Liver (tissue), 9 donors: ENCODE data around the gene PRPF31. TPM values are rescaled to one million over a fixed set of nuclear protein-coding genes. Genes with fewer than 3 reads are reported as not detected.

Experiments
- DNase-seq: peaks from one replicate; pipeline ENCODE4 v3.0.0-alpha.2; 2017; ENCODE audit warnings: low spot score
- H3K27ac ChIP-seq, 2 donors: one replicate each; pipeline ENCODE4 v1.7.0; 2013; ENCODE audit warnings: inconsistent platforms in 2 of 2, low read length in 2 of 2, control low read depth in 1 of 2, low read depth in 1 of 2, mild to moderate bottlenecking in 1 of 2
- H3K27me3 ChIP-seq, 4 donors: one replicate each; pipeline versions ENCODE4 v1.6.1 to v1.7.0; 2013; ENCODE audit warnings: low read length in 3 of 4, inconsistent platforms in 1 of 4, mild to moderate bottlenecking in 1 of 4, moderate library complexity in 1 of 4; ENCODE audit not compliant: control insufficient read depth in 4 of 4, insufficient read depth in 4 of 4
- H3K36me3 ChIP-seq, 4 donors: one replicate each; pipeline versions ENCODE4 v1.6.1 to v1.7.0; 2013; ENCODE audit warnings: low read length in 3 of 4, mild to moderate bottlenecking in 3 of 4, low read depth in 1 of 4, moderate library complexity in 1 of 4; ENCODE audit not compliant: control insufficient read depth in 4 of 4, insufficient read depth in 3 of 4
- H3K4me1 ChIP-seq, 4 donors: one replicate each; pipeline versions ENCODE4 v1.6.1 to v1.7.0; 2013; ENCODE audit warnings: low read length in 3 of 4, mild to moderate bottlenecking in 3 of 4, moderate library complexity in 1 of 4; ENCODE audit not compliant: control insufficient read depth in 4 of 4, insufficient read depth in 4 of 4
- H3K4me3 ChIP-seq, 3 donors: one replicate each; pipeline versions ENCODE4 v1.6.1 to v1.7.0; 2013; ENCODE audit warnings: low read length in 3 of 3, control low read depth in 1 of 3, low read depth in 1 of 3, mild to moderate bottlenecking in 1 of 3
- H3K9ac ChIP-seq, 2 donors: one replicate each; pipeline ENCODE4 v1.7.0; 2013; ENCODE audit warnings: low read length in 2 of 2, mild to moderate bottlenecking in 2 of 2, moderate library complexity in 2 of 2, control low read depth in 1 of 2, low read depth in 1 of 2
- H3K9me3 ChIP-seq, 4 donors: one replicate each; pipeline versions ENCODE4 v1.6.1 to v1.7.0; 2013; ENCODE audit warnings: low read length in 3 of 4; ENCODE audit not compliant: control insufficient read depth in 4 of 4
- EGR1 ChIP-seq, 2 donors: IDR thresholded peaks; 2 replicates each; pipeline ENCODE4 v1.6.1; 2016 to 2018; ENCODE audit warnings: antibody characterized with exemption in 2 of 2, low read depth in 2 of 2
- HNF4A ChIP-seq, 2 donors: conservative IDR thresholded peaks; 2 replicates each; pipeline ENCODE4 v1.6.1; 2016; ENCODE audit warnings: antibody characterized with exemption in 2 of 2, mild to moderate bottlenecking in 2 of 2
- JUND ChIP-seq, 2 donors: IDR thresholded peaks; 2 replicates each; pipeline ENCODE4 v1.6.1; 2016; ENCODE audit warnings: antibody characterized with exemption in 2 of 2
- MAX ChIP-seq: IDR thresholded peaks from 2 replicates; pipeline ENCODE4 v1.6.1; 2016; ENCODE audit warnings: antibody characterized with exemption
- NR2F2 ChIP-seq: IDR thresholded peaks from 2 replicates; pipeline ENCODE4 v1.6.1; 2016; ENCODE audit warnings: antibody characterized with exemption
- RAD21 ChIP-seq, 2 donors: IDR thresholded peaks; 2 replicates each; pipeline ENCODE4 v1.6.1; 2016; ENCODE audit warnings: antibody characterized with exemption in 2 of 2, mild to moderate bottlenecking in 2 of 2
- REST ChIP-seq: IDR thresholded peaks from 2 replicates; pipeline ENCODE4 v1.6.1; 2016; ENCODE audit warnings: antibody characterized with exemption, mild to moderate bottlenecking
- RXRA ChIP-seq, 2 donors: IDR thresholded peaks; 2 replicates each; pipeline ENCODE4 v1.6.1; 2017 to 2018; ENCODE audit warnings: antibody characterized with exemption in 2 of 2, mild to moderate bottlenecking in 1 of 2
- SP1 ChIP-seq: IDR thresholded peaks from 2 replicates; pipeline ENCODE4 v1.6.1; 2018; ENCODE audit warnings: antibody characterized with exemption, mild to moderate bottlenecking
- TAF1 ChIP-seq: conservative IDR thresholded peaks from 2 replicates; pipeline ENCODE4 v1.6.1; 2016; ENCODE audit warnings: antibody characterized with exemption, mild to moderate bottlenecking
- WGBS: extraction: QIAGEN DNeasy Blood & Tissue Kit; methylation state at CpG from one replicate; pipeline ENCODE4 v1.1.7; 2013; 5-methylcytosine and 5-hydroxymethylcytosine counted together
- polyA plus RNA-seq, 2 donors: library from polyadenylated mRNA; stranded (reverse) in 1 of 2; unstranded in 1 of 2; fragments of 200-250 nt in 1 of 2; fragments of >200 nt in 1 of 2; fragmentation: Nextera tagmentation in 1 of 2; extraction: Ambion mirVana in 1 of 2; gene quantifications; one replicate each; pipeline versions ENCODE4 v1.2.1 to v1.2.3, GENCODE V29; 2013 to 2015
- total RNA-seq, 2 donors: library from RNA; depleted of rRNA; stranded (reverse); fragments of >200 nt; gene quantifications; one replicate each; pipeline ENCODE4 v1.2.3, GENCODE V29; 2014
- TF ChIP-seq, protein P1 (sequence below): IDR thresholded peaks from 2 replicates; pipeline ENCODE4 v1.6.1; 2016; ENCODE audit warnings: antibody characterized with exemption
- TF ChIP-seq, protein P2 (sequence below): IDR thresholded peaks from 2 replicates; pipeline ENCODE4 v1.6.1; 2016; ENCODE audit warnings: antibody characterized with exemption
- donor health status: healthy.
- donor health status: healthy.
- donor health status: healthy.
- donor health status: healthy.
- donor health status: healthy.

PRPF31 gene
- total and polyA plus RNA-seq, 4 donors = 23.8 to 33.0 (median 28.7) TPM

DNA sequence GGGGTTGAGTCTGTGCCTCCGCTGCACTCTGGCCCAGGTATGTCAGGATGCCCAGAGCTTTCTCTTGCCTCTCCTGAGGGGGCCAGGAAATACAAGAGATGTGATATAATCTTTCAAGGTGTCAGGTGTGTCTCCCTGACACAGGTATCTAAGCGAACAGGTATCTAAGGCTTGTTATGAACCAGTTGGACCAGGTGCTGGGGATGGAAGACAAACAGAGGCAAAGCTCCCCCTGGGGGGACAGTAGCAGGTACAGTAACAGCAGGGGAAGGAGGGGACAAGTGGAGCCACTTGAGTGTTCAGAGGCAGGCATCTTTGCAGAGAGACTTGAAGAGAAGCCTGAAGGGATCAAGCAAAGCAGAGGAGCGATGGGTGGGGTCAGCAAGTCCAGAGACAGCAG is 41.4 kb downstream of the PRPF31 start:
- Histone ChIP-seq H3K4me1 (peaks cover 1 to 29% (median 24%) of the 10 kb centered on the region in 4 donors), H3K9ac (no peak overlapping the region), H3K36me3 (peaks cover 34 to 57% (median 39%) of the 10 kb centered on the region in 4 donors)

DNA sequence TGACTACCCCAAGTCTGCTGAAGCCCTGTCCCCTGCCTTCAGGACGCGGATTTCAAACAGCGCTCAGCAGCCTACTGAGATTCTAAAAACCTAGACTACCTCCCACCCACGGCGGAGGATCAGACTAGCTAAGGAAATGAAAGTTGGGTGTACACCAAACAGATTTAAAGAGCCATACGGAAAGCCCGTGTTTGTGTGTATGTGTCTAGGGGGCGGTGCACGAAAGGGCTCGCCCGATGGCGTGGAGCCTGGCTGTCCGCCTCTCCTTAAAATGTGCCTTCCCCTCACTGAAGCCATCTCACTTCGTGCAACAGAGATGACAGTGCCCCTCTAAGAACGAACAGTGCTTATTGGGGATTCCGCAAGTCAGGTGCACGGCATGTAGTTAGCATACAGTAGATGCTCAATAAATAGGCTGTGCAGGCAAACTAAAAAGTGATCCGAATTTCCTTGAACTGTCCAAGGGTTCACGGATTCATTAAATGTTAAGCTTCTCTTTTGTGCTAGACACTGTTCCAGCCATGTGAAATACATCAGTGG is 43.3 kb downstream of the PRPF31 start:
- no peak for DNase-seq

More for the DNA sequence above, 41.4 kb downstream of the PRPF31 start:
- Histone ChIP-seq H3K4me3 (no peak overlapping the region), H3K27ac (no peak overlapping the region), H3K9me3 (no peaks in the 10 kb centered on the region), H3K27me3 (no peaks in the 10 kb centered on the region)
- WGBS = 97% methylated on average over 3 of the region's 3 CpGs
- DNase-seq = no peak
- TF ChIP-seq EGR1 (IDR thresholded peaks at IDR 0.05; ENCODE audit: low read depth in 2 of 2) (no peak), JUND (IDR thresholded peaks at IDR 0.05) (no peak), HNF4A (conservative IDR thresholded peaks at IDR 0.05) (no peak), TAF1 (no peak), REST (no peak)
- TF ChIP-seq, protein P1, sequence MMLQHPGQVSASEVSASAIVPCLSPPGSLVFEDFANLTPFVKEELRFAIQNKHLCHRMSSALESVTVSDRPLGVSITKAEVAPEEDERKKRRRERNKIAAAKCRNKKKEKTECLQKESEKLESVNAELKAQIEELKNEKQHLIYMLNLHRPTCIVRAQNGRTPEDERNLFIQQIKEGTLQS = no peak

More for the DNA sequence above, 43.3 kb downstream of the PRPF31 start:
- Histone ChIP-seq H3K4me3 (peak overlapping the region; percentile 68 to 97 (median 85)), H3K27me3 (no peaks in the 10 kb centered on the region), H3K27ac (peak overlapping the region; percentile 90 to 97), H3K9ac (peak overlapping the region; percentile 71 to 84), H3K9me3 (no peaks in the 10 kb centered on the region), H3K36me3 (peaks cover 18 to 38% (median 28%) of the 10 kb centered on the region in 4 donors), H3K4me1 (peaks cover 7 to 37% (median 31%) of the 10 kb centered on the region in 4 donors)
- TF ChIP-seq RXRA (IDR thresholded peaks at IDR 0.05) (no peak), EGR1 (IDR thresholded peaks at IDR 0.05; ENCODE audit: low read depth in 2 of 2) (no peak), HNF4A (conservative IDR thresholded peaks at IDR 0.05) (no peak), REST (no peak), NR2F2 (no peak), SP1 (no peak), RAD21 (IDR thresholded peaks at IDR 0.05) (no peak), MAX (no peak)
- TF ChIP-seq, protein P2, sequence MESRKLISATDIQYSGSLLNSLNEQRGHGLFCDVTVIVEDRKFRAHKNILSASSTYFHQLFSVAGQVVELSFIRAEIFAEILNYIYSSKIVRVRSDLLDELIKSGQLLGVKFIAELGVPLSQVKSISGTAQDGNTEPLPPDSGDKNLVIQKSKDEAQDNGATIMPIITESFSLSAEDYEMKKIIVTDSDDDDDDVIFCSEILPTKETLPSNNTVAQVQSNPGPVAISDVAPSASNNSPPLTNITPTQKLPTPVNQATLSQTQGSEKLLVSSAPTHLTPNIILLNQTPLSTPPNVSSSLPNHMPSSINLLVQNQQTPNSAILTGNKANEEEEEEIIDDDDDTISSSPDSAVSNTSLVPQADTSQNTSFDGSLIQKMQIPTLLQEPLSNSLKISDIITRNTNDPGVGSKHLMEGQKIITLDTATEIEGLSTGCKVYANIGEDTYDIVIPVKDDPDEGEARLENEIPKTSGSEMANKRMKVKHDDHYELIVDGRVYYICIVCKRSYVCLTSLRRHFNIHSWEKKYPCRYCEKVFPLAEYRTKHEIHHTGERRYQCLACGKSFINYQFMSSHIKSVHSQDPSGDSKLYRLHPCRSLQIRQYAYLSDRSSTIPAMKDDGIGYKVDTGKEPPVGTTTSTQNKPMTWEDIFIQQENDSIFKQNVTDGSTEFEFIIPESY = no peak
- TF ChIP-seq, protein P1 = no peak
- 11% methylated on average over 19 of the region's 19 CpGs for whole genome bisulfite sequencing
